ENCODE results near the gene SORCS3. TPM values are rescaled to one million over a fixed set of nuclear protein-coding genes. Genes with fewer than 3 reads are reported as not detected.

Gene SORCS3
- total and polyA plus RNA-seq, 10 of the 15 experiments (the other 5 are each of a cell fraction or from before 2014, with no cell fraction given): 0.01 to 0.04 (median 0.02) TPM; not detected in 7

DNA sequence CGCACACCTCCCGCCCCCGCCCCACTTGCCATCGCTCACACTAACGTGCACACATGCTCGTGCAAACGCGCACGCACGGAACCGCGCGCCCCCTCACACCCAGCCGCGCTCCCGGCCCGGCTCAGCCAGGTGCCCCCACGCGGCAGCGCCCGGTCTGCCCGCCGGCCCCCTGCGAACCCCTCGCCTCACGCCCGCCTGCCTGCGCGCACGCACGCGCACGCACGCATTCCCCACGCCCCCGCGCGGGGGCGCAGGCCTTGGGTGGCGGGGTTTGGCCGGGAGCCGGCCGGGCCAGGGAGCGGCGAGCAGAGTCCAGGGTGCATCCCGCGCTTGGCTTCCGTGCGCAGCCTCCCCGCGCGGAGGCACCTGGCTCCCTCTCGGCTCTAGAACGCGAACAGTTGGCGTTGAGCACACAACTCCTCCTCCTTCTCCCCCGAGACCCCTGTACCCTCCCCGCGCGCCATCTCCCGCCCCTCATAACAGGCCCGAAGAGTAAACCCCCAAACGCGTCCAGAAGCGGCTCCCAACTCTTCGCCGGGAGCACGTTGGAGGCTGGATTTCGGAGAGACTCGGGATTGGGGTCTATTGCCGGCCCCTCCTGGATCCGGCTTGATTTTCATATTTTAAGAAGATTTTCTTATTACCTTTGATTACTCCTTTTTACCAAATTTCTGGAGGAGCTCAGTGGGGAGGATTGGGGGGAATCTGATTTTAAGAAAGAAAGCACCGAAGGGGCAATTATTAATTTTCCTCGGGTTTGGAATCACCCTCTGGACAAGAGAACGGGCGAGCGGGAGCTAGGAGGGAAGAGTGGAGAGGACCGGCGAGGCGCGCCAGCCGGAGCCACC, 527 bp upstream of the SORCS3 start (continued):
- TF ChIP-seq JUNB (IDR thresholded peaks at IDR 0.05): no peak
- TF ChIP-seq CBX5 (IDR thresholded peaks at IDR 0.05; ENCODE audit: low read depth): no peak
- TF ChIP-seq MEF2B (IDR thresholded peaks at IDR 0.05; ENCODE audit: partially characterized antibody, poor library complexity, severe bottlenecking): no peak
- TF ChIP-seq DPF2 (IDR thresholded peaks at IDR 0.05): no peak
- no peak for TF ChIP-seq HDAC6 (IDR thresholded peaks at IDR 0.05; ENCODE audit: unreplicated experiment)
- TF ChIP-seq KLF5 (IDR thresholded peaks at IDR 0.05; ENCODE audit: partially characterized antibody): no peak
- no peak for TF ChIP-seq SPI1 (IDR thresholded peaks at IDR 0.05; ENCODE audit: borderline replicate concordance, insufficient read depth, low read depth, low read length)
- TF ChIP-seq ZSCAN29 (IDR thresholded peaks at IDR 0.05): no peak
- TF ChIP-seq SMAD5 (IDR thresholded peaks at IDR 0.05; ENCODE audit: low read depth): no peak
- TF ChIP-seq NRF1 (conservative IDR thresholded peaks at IDR 0.05; ENCODE audit: low read depth, low read length): no peak

DNA sequence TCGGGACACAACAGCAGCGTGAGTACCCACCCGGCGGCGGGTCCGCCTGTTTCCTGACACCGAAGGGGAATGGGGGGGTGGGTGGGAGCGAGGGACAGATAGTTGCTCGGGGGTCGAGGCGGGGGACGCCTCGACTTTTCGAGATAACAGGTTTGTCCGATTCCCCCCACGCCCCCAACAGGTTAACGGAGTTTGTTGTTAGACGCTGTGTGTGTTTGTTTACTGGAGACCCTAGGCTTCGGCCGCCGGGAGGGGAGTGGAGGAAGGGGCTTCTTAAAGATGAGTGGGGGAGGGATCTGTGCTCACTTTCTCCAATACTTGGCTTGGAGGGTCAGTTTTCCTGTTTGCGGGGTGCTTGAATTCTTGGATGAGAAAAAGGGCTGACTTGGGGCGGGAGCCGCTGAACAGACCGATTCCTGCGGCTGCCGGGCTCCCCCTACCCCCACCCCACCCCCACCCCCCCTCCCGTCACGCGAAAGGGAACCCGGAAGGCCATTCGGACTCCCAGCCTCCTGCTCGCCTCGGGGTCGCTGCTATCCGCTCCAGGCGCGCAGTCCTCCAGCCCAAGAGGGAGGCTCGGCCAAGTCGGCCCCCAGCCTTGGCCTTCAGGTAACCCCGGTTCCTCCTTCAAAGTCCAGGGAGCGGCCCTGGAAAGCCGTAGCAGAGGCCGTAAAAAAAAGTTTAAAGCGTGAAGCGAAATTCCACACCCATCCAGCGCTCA, 1.0 kb downstream of the SORCS3 start:
- Histone ChIP-seq H3K4me3 (no peak overlapping the region), H3K27ac (ENCODE audit: control insufficient read depth, insufficient read depth) (no peak overlapping the region), H3K9ac (ENCODE audit: control insufficient read depth, insufficient read depth, low read length) (no peak overlapping the region), H4K20me1 (ENCODE audit: control insufficient read depth, insufficient read depth) (no peaks in the 10 kb centered on the region), H3K4me2 (ENCODE audit: control insufficient read depth, insufficient read depth) (no peak overlapping the region), H3K36me3 (ENCODE audit: control insufficient read depth in 2 of 2, insufficient read depth in 2 of 2, low read length in 1 of 2) (no peaks in the 10 kb centered on the region), H3K27me3 (replicated peaks in 1 of 2; ENCODE audit: control insufficient read depth in 2 of 2, insufficient read depth in 2 of 2, low read length in 1 of 2) (peaks cover 2 to 11% of the 10 kb centered on the region in 2 experiments; a peak in 2 of 4 replicates), H3K9me3 (replicated peaks; ENCODE audit: control insufficient read depth, insufficient read depth, low read length) (no peaks in the 10 kb centered on the region; the same call in 2 of the 3 replicates), H3K4me1 (ENCODE audit: control insufficient read depth, insufficient read depth, low read length) (no peaks in the 10 kb centered on the region), H3K79me2 (ENCODE audit: control insufficient read depth, insufficient read depth, low read length) (no peaks in the 10 kb centered on the region), H2AFZ (ENCODE audit: control insufficient read depth, low read depth, low read length) (no peak overlapping the region)
- POLR2A ChIA-PET: no interaction called here
- FAIRE-seq (no peak), ATAC-seq (no peak), DNase-seq (ENCODE audit: low read depth, low spot score) (no peak)
- intact Hi-C loops (cut with micrococcal nuclease; ENCODE audit: unreplicated experiment) (no loop called here), in situ Hi-C loops (cut with MboI) (no loop called here)
- WGBS (ENCODE audit: insufficient coverage, insufficient replicate concordance, low lambda C conversion rate, missing lambda C conversion rate): 12% methylated on average over 36 of the region's 47 CpGs
- CTCF ChIA-PET: no interaction called here
- RAD21 ChIA-PET (ENCODE audit: unreplicated experiment): no interaction called here
- SMC1A ChIA-PET (ENCODE audit: uncharacterized antibody, unreplicated experiment): no interaction called here
- BruUV-seq (replicated peaks): no TSS peak
- TF ChIP-seq ZZZ3 (IDR thresholded peaks at IDR 0.05; ENCODE audit: control insufficient read depth, insufficient read length, low read depth): no peak
- no peak for TF ChIP-seq CBFB (IDR thresholded peaks at IDR 0.05; ENCODE audit: low read depth)
- TF ChIP-seq CHD4 (IDR thresholded peaks at IDR 0.05): no peak
- no peak for TF ChIP-seq EGR1 (IDR thresholded peaks at IDR 0.05; ENCODE audit: borderline replicate concordance in 1 of 2, low read depth in 2 of 2, low read length in 2 of 2)
- TF ChIP-seq NR2C2 (IDR thresholded peaks at IDR 0.05; ENCODE audit: borderline replicate concordance, control insufficient read depth, insufficient read length, low read depth): no peak
- no peak for TF ChIP-seq EED (IDR thresholded peaks at IDR 0.05; ENCODE audit: low read depth)
- TF ChIP-seq, protein P1, sequence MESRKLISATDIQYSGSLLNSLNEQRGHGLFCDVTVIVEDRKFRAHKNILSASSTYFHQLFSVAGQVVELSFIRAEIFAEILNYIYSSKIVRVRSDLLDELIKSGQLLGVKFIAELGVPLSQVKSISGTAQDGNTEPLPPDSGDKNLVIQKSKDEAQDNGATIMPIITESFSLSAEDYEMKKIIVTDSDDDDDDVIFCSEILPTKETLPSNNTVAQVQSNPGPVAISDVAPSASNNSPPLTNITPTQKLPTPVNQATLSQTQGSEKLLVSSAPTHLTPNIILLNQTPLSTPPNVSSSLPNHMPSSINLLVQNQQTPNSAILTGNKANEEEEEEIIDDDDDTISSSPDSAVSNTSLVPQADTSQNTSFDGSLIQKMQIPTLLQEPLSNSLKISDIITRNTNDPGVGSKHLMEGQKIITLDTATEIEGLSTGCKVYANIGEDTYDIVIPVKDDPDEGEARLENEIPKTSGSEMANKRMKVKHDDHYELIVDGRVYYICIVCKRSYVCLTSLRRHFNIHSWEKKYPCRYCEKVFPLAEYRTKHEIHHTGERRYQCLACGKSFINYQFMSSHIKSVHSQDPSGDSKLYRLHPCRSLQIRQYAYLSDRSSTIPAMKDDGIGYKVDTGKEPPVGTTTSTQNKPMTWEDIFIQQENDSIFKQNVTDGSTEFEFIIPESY (IDR thresholded peaks at IDR 0.05): no peak
- TF ChIP-seq, protein P2, sequence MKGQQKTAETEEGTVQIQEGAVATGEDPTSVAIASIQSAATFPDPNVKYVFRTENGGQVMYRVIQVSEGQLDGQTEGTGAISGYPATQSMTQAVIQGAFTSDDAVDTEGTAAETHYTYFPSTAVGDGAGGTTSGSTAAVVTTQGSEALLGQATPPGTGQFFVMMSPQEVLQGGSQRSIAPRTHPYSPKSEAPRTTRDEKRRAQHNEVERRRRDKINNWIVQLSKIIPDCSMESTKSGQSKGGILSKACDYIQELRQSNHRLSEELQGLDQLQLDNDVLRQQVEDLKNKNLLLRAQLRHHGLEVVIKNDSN (IDR thresholded peaks at IDR 0.05; ENCODE audit: borderline replicate concordance, extremely low read length, insufficient read depth, low read depth, low read length): no peak
- TF ChIP-seq SREBF1 (IDR thresholded peaks at IDR 0.05; ENCODE audit: low read length): no peak
- no peak for TF ChIP-seq WRNIP1 (IDR thresholded peaks at IDR 0.05; ENCODE audit: borderline replicate concordance, low read depth, low read length)
- TF ChIP-seq CHD2 (IDR thresholded peaks at IDR 0.05; ENCODE audit: borderline replicate concordance, low read depth, low read length): no peak

Measured in GM12878 (cell line).